HG03378 (cell line): ENCODE measurements around the gene THADA.
A peak's percentile ranks its signal among the peaks of the same experiment; 100 is the strongest.

Source experiments
- ATAC-seq: cut with Tn5 transposase; IDR thresholded peaks from one replicate; pipeline ENCODE4 v1.9.1; 2021; ENCODE audit warnings: mild to moderate bottlenecking, moderate library complexity; ENCODE audit not compliant: unreplicated experiment

Gene THADA

GRCh38 chr2:43219383-43220228 is 376.2 kb downstream of the THADA start:
- ATAC-seq = peak; percentile 57

GRCh38 chr2:43218702-43219382 is 377.0 kb downstream of the THADA start:
- ATAC-seq = no peak

- no peak for ATAC-seq
Observed at GRCh38 chr2:43218155-43218701, 377.6 kb downstream of the THADA start.

- no peak for ATAC-seq
Observed at GRCh38 chr2:43217228-43218154, 378.3 kb downstream of the THADA start.

- ATAC-seq = no peak
Observed at GRCh38 chr2:43216629-43217028, 379.2 kb downstream of the THADA start.

- no peak for ATAC-seq
Observed at GRCh38 chr2:43215673-43216255, 380.1 kb downstream of the THADA start.

- no peak for ATAC-seq
Observed at GRCh38 chr2:43214253-43214652, 381.6 kb downstream of the THADA start.

GRCh38 chr2:43212931-43213330 is 382.9 kb downstream of the THADA start:
- no peak for ATAC-seq

GRCh38 chr2:43212216-43212835 is 383.5 kb downstream of the THADA start:
- ATAC-seq = no peak

- no peak for ATAC-seq
Observed at GRCh38 chr2:43210467-43211303, 385.2 kb downstream of the THADA start.

GRCh38 chr2:43210125-43210466 is 385.7 kb downstream of the THADA start:
- no peak for ATAC-seq

GRCh38 chr2:43209204-43209717 is 386.6 kb downstream of the THADA start:
- ATAC-seq = no peak

- ATAC-seq = no peak
Observed at GRCh38 chr2:43207553-43208300, 388.1 kb downstream of the THADA start.

- ATAC-seq = no peak
Observed at GRCh38 chr2:43206602-43207001, 389.2 kb downstream of the THADA start.

GRCh38 chr2:43203373-43203772 is 392.5 kb downstream of the THADA start:
- no peak for ATAC-seq

- no peak for ATAC-seq
Observed at GRCh38 chr2:43202289-43202688, 393.5 kb downstream of the THADA start.

GRCh38 chr2:43201497-43201896 is 394.3 kb downstream of the THADA start:
- ATAC-seq = no peak

GRCh38 chr2:43201016-43201415 is 394.8 kb downstream of the THADA start:
- ATAC-seq = no peak
